Chondrocyte (in vitro differentiated cells): Measurements from ENCODE around the gene TDRD15. TPM values are rescaled to one million over a fixed set of nuclear protein-coding genes. Genes with fewer than 3 reads are reported as not detected.

Experiments
- DNase-seq: peaks from one replicate; pipeline ENCODE4 v3.0.0; 2021; ENCODE audit warnings: mixed read lengths, low spot score
- H3K27ac Mint-ChIP-seq: one replicate; pipeline ENCODE4 v1.8.0; 2021; ENCODE audit warnings: mild to moderate bottlenecking, moderate library complexity, mixed read lengths; ENCODE audit not compliant: unreplicated experiment
- H3K27me3 Mint-ChIP-seq: 2 replicates; pipeline ENCODE4 v1.8.0; 2021; ENCODE audit warnings: low read depth, mixed read lengths
- H3K36me3 Mint-ChIP-seq: 2 replicates; pipeline ENCODE4 v1.8.0; 2021; ENCODE audit warnings: low read depth, mixed read lengths
- H3K4me1 Mint-ChIP-seq: 2 replicates; pipeline ENCODE4 v1.8.0; 2021; ENCODE audit warnings: low read depth, mild to moderate bottlenecking, mixed read lengths
- H3K4me3 Mint-ChIP-seq: one replicate; pipeline ENCODE4 v1.8.0; 2021; ENCODE audit warnings: mild to moderate bottlenecking, moderate library complexity, mixed read lengths; ENCODE audit not compliant: unreplicated experiment
- H3K9me3 Mint-ChIP-seq: 2 replicates; pipeline ENCODE4 v1.8.0; 2021; ENCODE audit warnings: low read depth, mixed read lengths
- CTCF ChIP-seq: fragments of 200-600 bp; sonication (generic); IDR thresholded peaks from 2 replicates; pipeline ENCODE4 v1.5.0; 2021; ENCODE audit warnings: antibody characterized with exemption, mild to moderate bottlenecking, moderate library complexity
- long read RNA-seq: library from polyadenylated mRNA; stranded (forward); transcript quantifications from one replicate; pipeline ENCODE4 v2.0.0, GENCODE V29; 2021
- total RNA-seq: library from RNA; stranded (reverse); gene quantifications from 3 replicates; pipeline ENCODE4 v1.2.1, GENCODE V29; 2021

Gene TDRD15
- total RNA-seq: 0.07 to 0.12 TPM (median 0.10 TPM) in 3 replicates
- long read RNA-seq: 0 reads

DNA sequence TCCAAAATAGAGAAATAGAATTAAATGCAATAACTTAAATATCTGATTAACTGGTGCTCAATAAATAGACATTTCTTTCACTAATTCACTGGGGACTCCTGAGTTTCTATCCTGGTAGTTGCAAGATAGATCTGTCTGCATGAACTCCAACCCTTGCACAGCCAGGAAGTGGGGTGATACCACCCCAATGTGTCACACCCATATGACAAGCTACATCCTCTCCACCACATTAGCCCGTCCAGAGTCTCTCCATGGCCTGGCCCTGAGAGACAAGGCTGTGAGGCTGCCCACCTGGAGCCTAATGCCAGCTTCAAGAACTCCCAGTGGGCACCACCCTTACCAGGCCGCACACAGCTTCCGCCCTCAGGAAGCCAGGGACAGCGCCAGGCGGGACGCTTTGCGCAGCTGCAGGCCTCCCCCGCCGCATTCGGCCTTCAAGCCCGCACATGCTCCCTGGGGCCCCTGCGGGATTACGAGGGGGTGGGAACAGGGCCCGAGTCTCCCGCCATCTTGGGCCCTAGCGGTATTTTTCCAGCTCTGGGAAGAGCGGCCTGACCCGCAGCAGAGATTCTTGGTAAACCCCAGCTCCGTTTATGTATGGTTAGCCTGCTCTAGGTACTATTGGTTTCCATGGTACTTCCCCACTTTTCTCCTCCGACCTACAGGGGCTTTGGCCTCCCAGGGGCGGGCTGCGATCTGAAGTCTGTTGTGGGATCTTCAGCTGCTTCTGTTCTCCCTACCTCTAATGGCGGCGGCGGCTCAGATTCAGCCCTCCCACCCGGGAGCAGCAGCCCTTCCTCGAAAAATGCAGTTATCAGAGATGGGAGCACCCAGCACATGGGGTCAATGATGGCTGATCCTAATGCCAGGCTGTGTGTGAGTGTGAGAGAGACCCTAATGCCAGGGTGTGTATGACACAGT lies at the start of gene TDRD15:
Gene TDRD15, plus strand, starts transcription at position 496 of the 921 bp plus-strand sequence. CDS start 13,500 bp downstream, outside the sequence.
- Mint-ChIP-seq H3K36me3 (no peaks in the 10 kb centered on the region), H3K27ac (no peak within 1 kb of the TSS), H3K9me3 (no peaks in the 10 kb centered on the region), H3K4me3 (no peak within 1 kb of the TSS), H3K27me3 (peaks cover 36% of the 10 kb centered on the region), H3K4me1 (no peaks in the 10 kb centered on the region)
- no peak for DNase-seq
- TF ChIP-seq CTCF: no peak

DNA sequence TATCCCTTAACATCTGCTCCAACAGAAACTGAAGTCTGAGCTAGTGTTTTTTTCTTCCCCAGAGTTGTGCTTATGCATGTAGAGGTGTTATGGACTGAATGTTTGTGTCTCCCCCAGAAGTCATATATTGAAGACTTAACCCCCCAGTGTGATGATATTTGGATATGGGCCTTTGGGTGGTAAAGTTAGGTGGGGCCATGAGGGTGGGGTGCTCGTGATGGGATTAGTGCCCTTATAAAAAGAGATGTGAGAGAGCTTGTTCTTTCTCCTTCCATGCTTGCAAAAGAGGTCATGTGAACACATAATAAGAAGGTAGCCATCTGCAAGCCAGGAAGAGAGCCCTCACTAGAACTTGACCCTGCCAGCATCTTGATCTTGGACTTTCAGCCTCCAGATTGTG lies 45.5 kb upstream of the TDRD15 start:
- no peak for DNase-seq
- Mint-ChIP-seq H3K4me1 (no peaks in the 10 kb centered on the region), H3K9me3 (peaks cover 16% of the 10 kb centered on the region), H3K36me3 (no peaks in the 10 kb centered on the region), H3K4me3 (no peak overlapping the region), H3K27ac (no peak overlapping the region), H3K27me3 (peaks cover 35% of the 10 kb centered on the region)
- no peak for TF ChIP-seq CTCF

DNA sequence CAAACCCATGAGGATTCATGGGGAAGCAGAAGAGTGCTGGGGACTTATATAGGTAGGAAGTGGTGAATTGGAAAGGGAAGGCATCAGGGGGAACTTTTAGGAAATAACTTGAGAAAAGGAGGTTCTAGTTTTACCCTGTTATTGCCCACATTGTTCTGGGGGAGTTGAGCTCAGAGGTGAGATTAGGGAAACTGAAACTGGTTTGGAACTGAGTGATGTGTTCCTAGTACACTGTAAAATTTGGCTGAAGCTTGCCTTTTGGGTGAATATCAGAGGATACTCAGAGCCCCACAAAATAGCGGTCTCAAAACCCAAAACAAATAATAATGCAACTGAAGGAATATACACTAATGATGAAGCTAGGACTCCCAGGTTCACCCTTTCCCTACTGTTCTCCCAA lies 40.3 kb upstream of the TDRD15 start:
- H3K27me3 Mint-ChIP-seq: peaks cover 30% of the 10 kb centered on the region
- no peak for TF ChIP-seq CTCF
- peaks cover 13% of the 10 kb centered on the region for H3K9me3 Mint-ChIP-seq
- DNase-seq: no peak
- no peaks in the 10 kb centered on the region for H3K4me1 Mint-ChIP-seq
- no peaks in the 10 kb centered on the region for H3K36me3 Mint-ChIP-seq
- no peak overlapping the region for H3K4me3 Mint-ChIP-seq
- no peak overlapping the region for H3K27ac Mint-ChIP-seq

- Mint-ChIP-seq H3K4me3 (no peak overlapping the region), H3K27me3 (peaks cover 37% of the 10 kb centered on the region), H3K4me1 (no peaks in the 10 kb centered on the region), H3K9me3 (peaks cover 9% of the 10 kb centered on the region), H3K27ac (no peak overlapping the region), H3K36me3 (no peaks in the 10 kb centered on the region)
- DNase-seq: no peak
- TF ChIP-seq CTCF: no peak
Observed at GRCh38 chr2:21084401-21084800, 39.4 kb upstream of the TDRD15 start.

DNA sequence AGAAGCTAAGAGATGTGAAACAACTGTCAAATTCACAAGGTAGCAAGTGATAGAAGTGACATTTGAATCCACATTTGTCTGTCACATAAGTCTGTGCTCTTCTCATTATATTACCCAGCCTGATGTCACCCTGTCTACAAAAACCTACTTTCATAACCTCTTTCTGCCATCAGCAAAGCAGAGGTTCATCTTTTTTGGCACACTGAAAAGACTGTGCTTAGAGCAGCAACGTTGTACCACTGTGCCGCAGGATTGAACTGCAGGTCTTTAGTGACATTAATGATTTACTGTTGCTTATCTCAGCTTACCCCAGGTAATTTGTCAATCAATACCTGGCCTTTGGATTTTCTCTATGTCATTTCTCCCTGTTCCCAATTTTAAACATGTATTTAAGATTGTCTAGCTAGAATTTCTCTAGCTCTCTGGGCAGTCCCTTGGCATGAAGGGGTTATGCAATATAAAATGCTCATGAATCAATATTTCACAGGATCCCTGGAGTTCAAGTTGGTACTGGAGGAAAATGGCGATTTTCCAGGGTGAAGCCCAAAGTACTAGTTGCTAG lies 31.4 kb upstream of the TDRD15 start:
- no peak for DNase-seq
- Mint-ChIP-seq H3K36me3 (no peaks in the 10 kb centered on the region), H3K4me3 (no peak overlapping the region), H3K4me1 (no peaks in the 10 kb centered on the region), H3K27me3 (peaks cover 44% of the 10 kb centered on the region), H3K9me3 (no peaks in the 10 kb centered on the region), H3K27ac (no peak overlapping the region)
- no peak for TF ChIP-seq CTCF
